ENCODE measurements around the gene ACSM2B. TPM values are rescaled to one million over a fixed set of nuclear protein-coding genes. Genes with fewer than 3 reads are reported as not detected.
"Not testable (repeated sequence)": the region's sequence is repeated elsewhere in the genome, so short reads cannot be mapped to it uniquely, and the experiment has no call there.

Gene ACSM2B
- total RNA-seq (2012; rRNA removed), result not detected in 2 replicates

GRCh38 chr16:20576145-20576544 lies at the start of gene ACSM2B:
Gene ACSM2B (minus strand): TSS chr16:20576367. CDS start chr16:20564845, 11,522 bp downstream.
- not testable (repeated sequence) for H3K36me3 ChIP-seq (ENCODE audit: insufficient read depth, low read length); H3K9me3 ChIP-seq (replicated peaks; ENCODE audit: low read length); H3K4me2 ChIP-seq (ENCODE audit: low read length); H3K9ac ChIP-seq (ENCODE audit: low read depth, low read length); H3K4me3 ChIP-seq (ENCODE audit: low read length); H3K4me1 ChIP-seq (ENCODE audit: control insufficient read depth, insufficient read depth, low read length); H3K27me3 ChIP-seq (ENCODE audit: control insufficient read depth, insufficient read depth, low read length)

- H3K36me3 ChIP-seq (ENCODE audit: insufficient read depth, low read length), result no peaks in the 10 kb centered on the region
- no peak overlapping the region for H3K4me2 ChIP-seq (ENCODE audit: low read length)
- no peaks in the 10 kb centered on the region for H3K4me1 ChIP-seq (ENCODE audit: control insufficient read depth, insufficient read depth, low read length)
- H3K9ac ChIP-seq (ENCODE audit: low read depth, low read length), result no peak overlapping the region
- H3K9me3 ChIP-seq (replicated peaks; ENCODE audit: low read length), result no peaks in the 10 kb centered on the region
- H3K4me3 ChIP-seq (ENCODE audit: low read length), result no peak overlapping the region
- no peaks in the 10 kb centered on the region for H3K27me3 ChIP-seq (ENCODE audit: control insufficient read depth, insufficient read depth, low read length)
Observed at GRCh38 chr16:20624882-20625807, 49.0 kb upstream of the ACSM2B start.

GRCh38 chr16:20624205-20624604 lies 48.0 kb upstream of the ACSM2B start:
- H3K9ac ChIP-seq (ENCODE audit: low read depth, low read length), result no peak overlapping the region
- no peaks in the 10 kb centered on the region for H3K4me1 ChIP-seq (ENCODE audit: control insufficient read depth, insufficient read depth, low read length)
- no peak overlapping the region for H3K4me2 ChIP-seq (ENCODE audit: low read length)
- H3K4me3 ChIP-seq (ENCODE audit: low read length), result no peak overlapping the region
- H3K36me3 ChIP-seq (ENCODE audit: insufficient read depth, low read length), result no peaks in the 10 kb centered on the region
- no peaks in the 10 kb centered on the region for H3K9me3 ChIP-seq (replicated peaks; ENCODE audit: low read length)
- no peaks in the 10 kb centered on the region for H3K27me3 ChIP-seq (ENCODE audit: control insufficient read depth, insufficient read depth, low read length)

- Histone ChIP-seq H3K4me3 (ENCODE audit: low read length) (no peak overlapping the region), H3K36me3 (ENCODE audit: insufficient read depth, low read length) (no peaks in the 10 kb centered on the region), H3K9me3 (replicated peaks; ENCODE audit: low read length) (no peaks in the 10 kb centered on the region), H3K4me2 (ENCODE audit: low read length) (no peak overlapping the region), H3K4me1 (ENCODE audit: control insufficient read depth, insufficient read depth, low read length) (no peaks in the 10 kb centered on the region), H3K27me3 (ENCODE audit: control insufficient read depth, insufficient read depth, low read length) (no peaks in the 10 kb centered on the region), H3K9ac (ENCODE audit: low read depth, low read length) (no peak overlapping the region)
Observed at GRCh38 chr16:20622498-20622870, 46.3 kb upstream of the ACSM2B start.

- no peaks in the 10 kb centered on the region for H3K27me3 ChIP-seq (ENCODE audit: control insufficient read depth, insufficient read depth, low read length)
- no peak overlapping the region for H3K9ac ChIP-seq (ENCODE audit: low read depth, low read length)
Observed at GRCh38 chr16:20621406-20621805, 45.2 kb upstream of the ACSM2B start.

GRCh38 chr16:20620770-20621169 lies 44.6 kb upstream of the ACSM2B start:
- Histone ChIP-seq H3K4me1 (ENCODE audit: control insufficient read depth, insufficient read depth, low read length) (no peaks in the 10 kb centered on the region), H3K4me3 (ENCODE audit: low read length) (no peak overlapping the region), H3K27me3 (ENCODE audit: control insufficient read depth, insufficient read depth, low read length) (no peaks in the 10 kb centered on the region), H3K9ac (ENCODE audit: low read depth, low read length) (no peak overlapping the region), H3K9me3 (replicated peaks; ENCODE audit: low read length) (no peaks in the 10 kb centered on the region), H3K4me2 (ENCODE audit: low read length) (no peak overlapping the region), H3K36me3 (ENCODE audit: insufficient read depth, low read length) (no peaks in the 10 kb centered on the region)

More at GRCh38 chr16:20621406-20621805, 45.2 kb upstream of the ACSM2B start:
- no peaks in the 10 kb centered on the region for H3K4me1 ChIP-seq (ENCODE audit: control insufficient read depth, insufficient read depth, low read length)
- no peak overlapping the region for H3K4me3 ChIP-seq (ENCODE audit: low read length)
- H3K4me2 ChIP-seq (ENCODE audit: low read length), result no peak overlapping the region
- H3K9me3 ChIP-seq (replicated peaks; ENCODE audit: low read length), result no peaks in the 10 kb centered on the region
- H3K36me3 ChIP-seq (ENCODE audit: insufficient read depth, low read length), result no peaks in the 10 kb centered on the region

GRCh38 chr16:20620003-20620402 lies 43.8 kb upstream of the ACSM2B start:
- no peaks in the 10 kb centered on the region for H3K36me3 ChIP-seq (ENCODE audit: insufficient read depth, low read length)
- no peak overlapping the region for H3K9ac ChIP-seq (ENCODE audit: low read depth, low read length)
- H3K4me2 ChIP-seq (ENCODE audit: low read length), result no peak overlapping the region
- H3K9me3 ChIP-seq (replicated peaks; ENCODE audit: low read length), result no peaks in the 10 kb centered on the region
- no peaks in the 10 kb centered on the region for H3K27me3 ChIP-seq (ENCODE audit: control insufficient read depth, insufficient read depth, low read length)
- no peak overlapping the region for H3K4me3 ChIP-seq (ENCODE audit: low read length)
- no peaks in the 10 kb centered on the region for H3K4me1 ChIP-seq (ENCODE audit: control insufficient read depth, insufficient read depth, low read length)

- no peak overlapping the region for H3K4me3 ChIP-seq (ENCODE audit: low read length)
- H3K9ac ChIP-seq (ENCODE audit: low read depth, low read length), result no peak overlapping the region
- H3K9me3 ChIP-seq (replicated peaks; ENCODE audit: low read length), result no peaks in the 10 kb centered on the region
- no peaks in the 10 kb centered on the region for H3K27me3 ChIP-seq (ENCODE audit: control insufficient read depth, insufficient read depth, low read length)
- H3K4me1 ChIP-seq (ENCODE audit: control insufficient read depth, insufficient read depth, low read length), result no peaks in the 10 kb centered on the region
- H3K4me2 ChIP-seq (ENCODE audit: low read length), result no peak overlapping the region
- H3K36me3 ChIP-seq (ENCODE audit: insufficient read depth, low read length), result no peaks in the 10 kb centered on the region
Observed at GRCh38 chr16:20617271-20617670, 41.1 kb upstream of the ACSM2B start.

- no peaks in the 10 kb centered on the region for H3K36me3 ChIP-seq (ENCODE audit: insufficient read depth, low read length)
- H3K9me3 ChIP-seq (replicated peaks; ENCODE audit: low read length), result no peaks in the 10 kb centered on the region
- H3K27me3 ChIP-seq (ENCODE audit: control insufficient read depth, insufficient read depth, low read length), result no peaks in the 10 kb centered on the region
- no peak overlapping the region for H3K4me2 ChIP-seq (ENCODE audit: low read length)
- no peak overlapping the region for H3K4me3 ChIP-seq (ENCODE audit: low read length)
- no peaks in the 10 kb centered on the region for H3K4me1 ChIP-seq (ENCODE audit: control insufficient read depth, insufficient read depth, low read length)
- H3K9ac ChIP-seq (ENCODE audit: low read depth, low read length), result no peak overlapping the region
Observed at GRCh38 chr16:20614186-20615141, 38.3 kb upstream of the ACSM2B start.

- no peaks in the 10 kb centered on the region for H3K36me3 ChIP-seq (ENCODE audit: insufficient read depth, low read length)
- no peak overlapping the region for H3K9ac ChIP-seq (ENCODE audit: low read depth, low read length)
- no peak overlapping the region for H3K4me2 ChIP-seq (ENCODE audit: low read length)
- no peaks in the 10 kb centered on the region for H3K9me3 ChIP-seq (replicated peaks; ENCODE audit: low read length)
- H3K27me3 ChIP-seq (ENCODE audit: control insufficient read depth, insufficient read depth, low read length), result no peaks in the 10 kb centered on the region
- H3K4me1 ChIP-seq (ENCODE audit: control insufficient read depth, insufficient read depth, low read length), result no peaks in the 10 kb centered on the region
- no peak overlapping the region for H3K4me3 ChIP-seq (ENCODE audit: low read length)
Observed at GRCh38 chr16:20613481-20614185, 37.5 kb upstream of the ACSM2B start.
